GM12891 (cell line): ENCODE data around the gene SF3B4.

Source experiments
- POLR2A ChIP-seq: IDR thresholded peaks from 2 replicates; pipeline ENCODE4 v1.6.1; 2011; ENCODE audit warnings: low read depth, low read length, control low read depth
- TAF1 ChIP-seq: IDR thresholded peaks from 2 replicates; pipeline ENCODE4 v1.6.1; 2011; ENCODE audit warnings: low read depth, low read length, control low read depth

- TF ChIP-seq TAF1 (no peak), POLR2A (no peak)
Measured at GRCh38 chr1:149932474-149932873, 4.9 kb upstream of the SF3B4 start.
